ENCODE results near the gene KNL1. TPM values are rescaled to one million over a fixed set of nuclear protein-coding genes. Genes with fewer than 3 reads are reported as not detected.
A peak's percentile ranks its signal among the peaks of the same experiment; 100 is the strongest.

Gene KNL1
- total RNA-seq, 4 donors from 2014 or later: 6.6 to 26.6 (median 12.8) TPM

- H3K27ac ChIP-seq: peak overlapping the region in 2 of 4 donors; percentile 9 to 73
- no peak overlapping the region for H3K4me3 ChIP-seq
- no peaks in the 10 kb centered on the region for H3K9me3 ChIP-seq
- no peak for TF ChIP-seq CTCF (IDR thresholded peaks at IDR 0.05)
- no peak for TF ChIP-seq POLR2A (IDR thresholded peaks at IDR 0.05)
- no peak for DNase-seq
- H3K27me3 ChIP-seq: no peaks in the 10 kb centered on the region
- peaks cover 0 to 65% (median 0%) of the 10 kb centered on the region in 3 donors for H3K36me3 ChIP-seq
- H3K4me1 ChIP-seq: peaks cover 0 to 7% (median 4%) of the 10 kb centered on the region in 4 donors
These were observed 39.9 kb upstream of the KNL1 start for GRCh38 chr15:40554161-40554525.

GRCh38 chr15:40555876-40556275 lies 38.2 kb upstream of the KNL1 start:
- Histone ChIP-seq H3K9me3 (no peaks in the 10 kb centered on the region), H3K27me3 (no peaks in the 10 kb centered on the region), H3K4me3 (no peak overlapping the region), H3K27ac (no peak overlapping the region), H3K36me3 (peaks cover 0 to 50% (median 0%) of the 10 kb centered on the region in 3 donors), H3K4me1 (peaks cover 0 to 2% (median 0%) of the 10 kb centered on the region in 4 donors)
- no peak for DNase-seq
- no peak for TF ChIP-seq POLR2A (IDR thresholded peaks at IDR 0.05)
- TF ChIP-seq CTCF (IDR thresholded peaks at IDR 0.05): no peak

GRCh38 chr15:40558952-40559742 lies 34.9 kb upstream of the KNL1 start:
- no peaks in the 10 kb centered on the region for H3K27me3 ChIP-seq
- peaks cover 0 to 35% (median 0%) of the 10 kb centered on the region in 3 donors for H3K36me3 ChIP-seq
- H3K4me3 ChIP-seq: no peak overlapping the region
- H3K9me3 ChIP-seq: no peaks in the 10 kb centered on the region
- H3K4me1 ChIP-seq: peaks cover 0 to 16% (median 2%) of the 10 kb centered on the region in 4 donors
- TF ChIP-seq CTCF (IDR thresholded peaks at IDR 0.05) (no peak), POLR2A (IDR thresholded peaks at IDR 0.05) (no peak)
- H3K27ac ChIP-seq: peak overlapping the region in 2 of 4 donors; percentile 42 to 59
- no peak for DNase-seq

- Histone ChIP-seq H3K4me1 (peaks cover 0 to 18% (median 2%) of the 10 kb centered on the region in 4 donors), H3K36me3 (peaks cover 0 to 11% (median 0%) of the 10 kb centered on the region in 3 donors), H3K9me3 (no peaks in the 10 kb centered on the region), H3K27ac (no peak overlapping the region), H3K4me3 (no peak overlapping the region), H3K27me3 (no peaks in the 10 kb centered on the region)
- no peak for DNase-seq
- TF ChIP-seq POLR2A (IDR thresholded peaks at IDR 0.05): no peak
- no peak for TF ChIP-seq CTCF (IDR thresholded peaks at IDR 0.05)
These were observed 31.4 kb upstream of the KNL1 start for GRCh38 chr15:40562691-40563090.

DNA sequence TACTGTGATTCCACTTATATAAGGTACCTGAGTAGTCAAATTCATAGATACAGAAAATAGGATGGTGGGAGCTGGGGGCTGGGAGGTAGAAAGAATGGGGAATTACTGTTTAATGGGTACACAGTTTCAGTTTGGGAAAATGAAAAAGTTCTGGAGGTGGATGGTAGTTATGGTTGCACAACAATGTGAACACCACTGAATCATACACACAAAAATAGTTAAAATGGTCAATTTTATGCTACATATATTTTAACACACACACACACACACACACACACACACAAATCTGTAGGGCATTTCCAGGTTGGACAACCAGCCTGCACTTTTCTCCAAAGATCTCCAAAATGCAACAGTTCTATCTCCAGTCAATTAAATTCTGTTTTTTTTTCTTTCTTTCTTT lies 30.6 kb upstream of the KNL1 start:
- no peak for DNase-seq
- Histone ChIP-seq H3K4me1 (peaks cover 0 to 19% (median 2%) of the 10 kb centered on the region in 4 donors), H3K27ac (no peak overlapping the region), H3K9me3 (no peaks in the 10 kb centered on the region), H3K27me3 (no peaks in the 10 kb centered on the region), H3K4me3 (no peak overlapping the region), H3K36me3 (peaks cover 0 to 11% (median 0%) of the 10 kb centered on the region in 3 donors)
- TF ChIP-seq POLR2A (IDR thresholded peaks at IDR 0.05) (no peak), CTCF (IDR thresholded peaks at IDR 0.05) (no peak)
